ENCODE measurements around the gene CELSR1.
"Not testable (repeated sequence)": the region's sequence is repeated elsewhere in the genome, so short reads cannot be mapped to it uniquely, and the experiment has no call there.

Gene CELSR1

GRCh38 chr22:46531581-46532175, 5.7 kb downstream of the CELSR1 start:
- no peak for DNase-seq

GRCh38 chr22:46528121-46528610, 9.3 kb downstream of the CELSR1 start:
- no peak for DNase-seq

- no peak for DNase-seq
These were observed 11.1 kb downstream of the CELSR1 start for GRCh38 chr22:46526244-46526839.

- DNase-seq: no peak
These were observed 11.8 kb downstream of the CELSR1 start for GRCh38 chr22:46525389-46526243.

GRCh38 chr22:46524203-46524740, 13.1 kb downstream of the CELSR1 start:
- no peak for DNase-seq

GRCh38 chr22:46522797-46523196, 14.6 kb downstream of the CELSR1 start:
- DNase-seq: no peak

GRCh38 chr22:46521994-46522393, 15.4 kb downstream of the CELSR1 start:
- no peak for DNase-seq

GRCh38 chr22:46520880-46521279, 16.5 kb downstream of the CELSR1 start:
- no peak for DNase-seq

- DNase-seq: no peak
These were observed 18.0 kb downstream of the CELSR1 start for GRCh38 chr22:46519377-46519776.

- DNase-seq: no peak
These were observed 18.7 kb downstream of the CELSR1 start for GRCh38 chr22:46518542-46519325.

- no peak for DNase-seq
These were observed 19.4 kb downstream of the CELSR1 start for GRCh38 chr22:46518038-46518437.

GRCh38 chr22:46517255-46517761, 20.1 kb downstream of the CELSR1 start:
- DNase-seq: no peak

- no peak for DNase-seq
These were observed 20.8 kb downstream of the CELSR1 start for GRCh38 chr22:46516638-46517037.

- DNase-seq: not testable (repeated sequence)
These were observed 21.3 kb downstream of the CELSR1 start for GRCh38 chr22:46516112-46516487.

- DNase-seq: no peak
These were observed 22.0 kb downstream of the CELSR1 start for GRCh38 chr22:46515208-46516111.

- no peak for DNase-seq
These were observed 22.7 kb downstream of the CELSR1 start for GRCh38 chr22:46514592-46515207.

- DNase-seq: no peak
These were observed 23.4 kb downstream of the CELSR1 start for GRCh38 chr22:46513908-46514550.

GRCh38 chr22:46512683-46513082, 24.7 kb downstream of the CELSR1 start:
- no peak for DNase-seq

GRCh38 chr22:46512039-46512370, 25.4 kb downstream of the CELSR1 start:
- DNase-seq: no peak
